GM12892 (cell line): Measurements from ENCODE around the gene DDR2.

Experiments used
- DNase-seq: peaks from one replicate; pipeline ENCODE4 v3.0.0; 2011; ENCODE audit not compliant: insufficient read length
- FAIRE-seq: peaks from 2 replicates; lab custom pipeline; 2011; peaks lifted over from hg19 to GRCh38; lab: Jason Lieb, UNC
- POLR2A ChIP-seq: IDR thresholded peaks from 2 replicates; pipeline ENCODE4 v1.6.1; 2011; ENCODE audit warnings: low read depth, low read length, control low read depth
- POLR2AphosphoS5 ChIP-seq: IDR thresholded peaks from 2 replicates; pipeline ENCODE4 v1.6.1; 2011; ENCODE audit warnings: low read depth, low read length, control low read depth
- TAF1 ChIP-seq: IDR thresholded peaks from 2 replicates; pipeline ENCODE4 v1.6.1; 2011; ENCODE audit warnings: low read depth, mild to moderate bottlenecking, control low read depth, low read length, borderline replicate concordance

DDR2 gene

DNA sequence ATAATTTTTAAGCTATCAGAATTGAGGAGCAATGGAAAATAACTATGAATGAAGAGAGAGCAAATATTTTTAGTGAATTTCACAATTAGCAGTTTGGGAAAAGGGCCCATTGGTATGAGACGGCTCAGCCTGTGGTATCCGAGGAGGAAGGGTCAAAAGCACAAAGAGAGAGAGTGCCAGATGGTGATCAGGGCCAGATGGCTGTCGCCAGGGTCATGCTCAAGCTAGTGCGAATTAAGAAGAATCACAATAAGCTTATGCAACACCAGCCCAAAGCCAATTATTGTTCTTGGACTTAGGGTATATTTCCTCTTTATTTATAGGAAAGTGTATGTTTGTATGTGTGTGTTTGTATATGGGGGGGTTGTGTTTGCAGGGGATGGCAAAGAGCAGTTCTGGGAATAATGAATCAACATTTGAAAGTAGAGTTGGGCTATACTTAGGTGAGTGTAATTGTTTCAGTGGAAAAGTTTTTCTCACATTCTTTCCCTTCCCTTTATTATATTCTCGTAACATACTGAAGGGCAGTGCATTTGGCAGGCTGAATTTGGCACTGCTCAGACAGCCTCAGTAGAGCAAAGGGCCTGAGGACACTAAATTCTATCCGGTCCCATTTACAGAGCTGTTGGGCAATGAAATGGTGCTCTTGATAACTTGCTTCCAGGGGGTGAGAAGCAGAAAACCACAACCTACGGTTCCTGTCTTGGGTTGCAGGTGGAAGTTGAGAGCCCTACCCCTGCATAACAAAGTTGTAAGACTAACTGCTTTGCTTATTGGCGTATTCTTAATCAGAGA is 19.5 kb upstream of the DDR2 start:
- FAIRE-seq (peak; percentile 17), DNase-seq (no peak)
- TF ChIP-seq TAF1 (no peak), POLR2A (no peak), POLR2AphosphoS5 (no peak)

DNA sequence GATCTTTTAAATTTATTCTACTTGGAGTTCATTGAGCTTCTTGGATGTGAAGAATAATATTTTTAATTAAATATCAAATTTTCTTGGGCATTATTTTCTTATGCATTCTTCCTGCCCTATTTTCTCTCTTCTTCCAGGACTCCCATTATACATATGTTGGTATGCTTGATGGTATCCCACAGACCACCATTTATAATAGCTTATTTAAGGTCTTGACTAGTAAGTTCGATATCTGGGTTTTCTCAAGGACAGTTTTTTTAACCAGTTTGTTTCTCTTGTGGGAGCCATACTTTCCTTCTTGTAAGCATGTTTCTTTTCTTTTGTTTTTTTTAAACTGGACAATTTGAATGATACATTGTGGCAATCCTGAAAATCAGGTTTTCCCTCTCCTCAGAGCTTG is 15.4 kb upstream of the DDR2 start:
- no peak for FAIRE-seq
- no peak for TF ChIP-seq POLR2A
- no peak for TF ChIP-seq POLR2AphosphoS5
- TF ChIP-seq TAF1, result no peak
- no peak for DNase-seq

DNA sequence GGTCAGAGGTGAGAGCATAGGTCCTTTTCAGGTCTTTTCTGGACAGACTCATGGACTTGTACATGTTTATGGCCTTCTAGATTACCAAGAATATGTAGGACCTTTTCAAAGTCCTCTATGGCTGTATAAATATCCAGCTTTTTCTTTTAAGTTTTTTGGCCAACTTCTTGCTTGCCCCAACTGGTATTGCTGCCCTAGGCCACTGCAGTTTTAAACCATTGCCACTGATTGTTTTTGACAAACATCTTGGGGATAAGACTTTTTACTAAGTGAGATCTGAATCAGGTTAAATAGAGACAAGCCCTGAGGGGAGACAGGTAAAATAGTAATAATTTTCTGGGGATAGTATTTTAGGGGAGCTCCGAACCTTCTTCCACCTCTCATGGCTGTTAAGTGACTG is 14.8 kb upstream of the DDR2 start:
- TF ChIP-seq TAF1 (no peak), POLR2AphosphoS5 (no peak), POLR2A (no peak)
- DNase-seq, result no peak
- no peak for FAIRE-seq

DNA sequence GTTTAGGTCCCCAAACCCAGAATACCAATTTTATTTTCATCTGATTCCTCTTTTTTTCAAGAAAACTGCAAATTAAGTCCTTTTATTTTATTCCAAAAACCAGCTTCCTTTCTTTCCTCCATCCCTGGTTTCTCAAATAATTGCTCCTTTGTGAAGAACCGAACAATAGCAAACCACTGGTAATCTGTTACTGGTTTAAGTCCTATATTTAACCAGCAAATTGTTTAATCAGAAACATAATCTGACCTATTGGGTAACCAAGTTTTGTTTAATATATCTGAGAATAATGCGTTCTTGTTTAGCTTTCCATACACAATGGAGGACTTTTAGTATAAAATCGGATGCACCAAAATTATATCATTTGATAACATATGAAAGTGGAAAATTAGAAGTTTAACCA is 13.2 kb upstream of the DDR2 start:
- no peak for DNase-seq
- TF ChIP-seq POLR2A (no peak), TAF1 (no peak), POLR2AphosphoS5 (no peak)
- no peak for FAIRE-seq

DNA sequence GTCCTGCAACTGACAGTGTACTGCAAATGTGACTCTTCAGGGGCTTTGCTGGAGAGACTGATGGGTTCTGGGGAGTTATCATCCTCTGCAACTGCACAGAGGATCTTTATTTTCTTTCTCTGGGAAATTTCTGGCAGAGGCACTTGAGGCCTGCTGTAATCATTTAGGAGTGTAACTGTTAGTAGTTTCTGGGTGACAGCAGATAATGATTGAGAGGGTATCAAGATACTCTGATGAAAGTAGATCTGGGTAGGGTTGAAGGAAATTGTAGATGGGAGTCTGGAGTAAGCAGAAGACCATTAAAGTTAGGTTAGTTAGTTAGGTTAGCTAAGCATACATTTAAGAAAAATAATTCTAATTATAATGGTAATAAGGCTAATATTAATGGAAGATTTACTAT is 11.0 kb upstream of the DDR2 start:
- no peak for FAIRE-seq
- TF ChIP-seq POLR2A (no peak), POLR2AphosphoS5 (no peak), TAF1 (no peak)

DNA sequence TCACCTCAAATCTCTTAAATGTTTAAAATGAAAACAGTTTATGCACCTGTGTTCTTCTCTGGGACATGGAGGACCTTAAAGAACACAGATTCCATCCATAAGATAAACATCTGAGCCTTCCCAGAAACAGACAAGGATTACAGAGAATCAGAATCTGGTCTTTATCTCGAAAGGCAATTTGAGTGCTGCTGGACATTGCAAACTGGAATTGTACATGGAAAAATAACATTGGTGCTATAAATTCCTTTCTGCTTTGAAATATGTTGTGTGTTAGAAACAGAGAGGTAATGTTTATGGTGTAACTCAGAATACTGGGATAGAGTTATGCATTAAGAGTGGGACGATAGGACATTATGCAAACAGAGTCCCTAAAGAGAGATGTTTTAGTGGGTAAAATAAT is 6.6 kb upstream of the DDR2 start:
- TF ChIP-seq POLR2A (no peak), POLR2AphosphoS5 (no peak), TAF1 (no peak)
- DNase-seq (no peak), FAIRE-seq (no peak)

More for the DNA sequence above, 11.0 kb upstream of the DDR2 start:
- DNase-seq, result no peak

DNA sequence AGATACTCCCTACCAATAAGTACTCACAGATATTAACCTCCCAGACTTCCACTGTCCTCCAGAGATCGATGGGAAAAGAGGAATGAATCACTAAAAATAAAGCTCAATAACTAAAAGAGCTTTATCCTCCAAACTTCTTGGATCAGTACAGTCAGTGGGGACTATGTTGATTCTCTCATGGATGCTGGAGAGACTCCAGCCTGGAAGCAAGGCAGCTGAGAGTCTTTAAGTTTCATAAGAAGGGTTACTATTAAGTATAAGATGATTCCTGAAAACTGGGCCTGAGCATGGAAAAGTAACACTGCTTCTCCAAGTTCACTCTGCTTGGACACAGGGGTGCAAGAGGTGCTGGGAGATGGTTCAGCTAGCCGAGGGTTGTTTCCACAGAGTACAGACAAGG is 6.2 kb upstream of the DDR2 start:
- FAIRE-seq, result no peak
- no peak for TF ChIP-seq POLR2A
- no peak for TF ChIP-seq TAF1
- no peak for TF ChIP-seq POLR2AphosphoS5
- no peak for DNase-seq

DNA sequence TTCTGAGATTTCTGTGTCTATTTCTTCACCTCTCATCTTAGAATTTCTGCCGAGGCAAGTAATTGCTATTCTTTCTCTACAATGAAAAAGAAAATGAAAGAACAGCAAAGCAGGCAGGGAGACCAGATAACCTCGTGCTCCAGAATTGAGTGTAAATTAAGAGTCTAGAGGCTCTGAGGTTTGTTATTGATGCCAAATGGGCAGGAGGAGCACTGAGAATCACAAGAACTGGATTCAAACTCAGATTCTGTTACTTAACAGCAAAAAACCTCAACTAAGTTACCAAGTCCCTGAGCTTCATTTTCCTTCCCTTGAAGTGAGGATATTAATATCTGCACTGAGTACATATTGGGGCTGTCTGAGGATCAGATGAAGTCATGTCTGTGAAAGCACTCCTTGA is 5.5 kb upstream of the DDR2 start:
- TF ChIP-seq POLR2A (no peak), POLR2AphosphoS5 (no peak), TAF1 (no peak)
- DNase-seq (no peak), FAIRE-seq (peak; percentile 83)

DNA sequence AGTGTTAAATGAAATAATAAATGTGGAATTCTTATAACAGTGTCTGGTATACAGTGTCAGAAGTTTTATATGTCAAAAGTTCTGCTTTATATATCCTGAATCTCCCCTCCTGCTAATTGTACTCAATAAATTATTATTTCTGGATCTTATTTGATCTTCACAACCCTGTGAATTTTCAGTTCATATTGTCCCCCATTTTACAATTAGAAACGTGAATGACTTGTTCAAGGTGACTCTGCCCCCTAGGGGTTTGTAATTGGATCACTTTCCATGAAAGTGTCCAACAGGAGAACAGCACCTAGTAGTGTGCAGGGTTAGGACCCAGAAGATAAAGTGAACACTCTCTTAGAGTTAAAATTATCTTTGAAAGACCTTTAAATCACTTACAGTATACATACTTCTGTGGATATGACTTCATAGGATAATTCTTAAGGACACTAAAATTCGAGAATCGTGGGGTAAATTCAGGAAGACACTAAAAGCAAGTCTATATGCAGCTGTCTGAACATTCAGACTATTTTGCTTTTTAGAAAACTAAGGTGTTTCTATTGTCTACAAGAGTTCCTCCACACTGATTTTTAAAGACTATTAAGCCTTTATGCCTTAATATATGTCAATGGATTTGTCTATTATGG is 4.5 kb upstream of the DDR2 start:
- DNase-seq (no peak), FAIRE-seq (no peak)
- TF ChIP-seq TAF1 (no peak), POLR2A (no peak), POLR2AphosphoS5 (no peak)

DNA sequence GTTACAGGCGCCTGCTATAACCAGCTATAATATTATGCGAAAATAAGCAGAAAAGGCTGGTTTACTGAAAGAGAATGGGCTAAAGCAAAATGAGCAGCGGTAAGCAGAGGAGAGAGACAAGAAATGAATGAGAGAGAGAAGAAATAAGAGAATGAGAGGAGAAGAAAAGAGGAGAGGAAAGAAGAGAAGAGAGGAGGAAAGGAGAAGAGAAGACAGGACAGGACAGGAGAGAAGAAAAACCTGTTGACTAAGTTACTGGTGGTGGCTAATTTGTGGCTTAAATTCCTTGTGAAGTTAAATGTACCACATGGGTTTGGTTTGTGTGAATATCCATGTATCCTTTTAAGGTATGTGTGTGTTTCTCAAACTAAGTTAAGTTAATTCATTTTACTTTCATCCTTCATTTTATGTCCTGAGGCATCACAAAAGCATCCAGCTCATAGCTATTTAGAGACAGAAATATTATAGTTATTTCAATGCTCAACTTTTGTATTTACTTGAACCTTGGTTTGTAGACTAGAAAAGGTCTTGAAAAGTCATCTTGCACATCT is 3.1 kb upstream of the DDR2 start:
- no peak for FAIRE-seq
- no peak for TF ChIP-seq POLR2A
- no peak for TF ChIP-seq TAF1
- no peak for TF ChIP-seq POLR2AphosphoS5
- no peak for DNase-seq

DNA sequence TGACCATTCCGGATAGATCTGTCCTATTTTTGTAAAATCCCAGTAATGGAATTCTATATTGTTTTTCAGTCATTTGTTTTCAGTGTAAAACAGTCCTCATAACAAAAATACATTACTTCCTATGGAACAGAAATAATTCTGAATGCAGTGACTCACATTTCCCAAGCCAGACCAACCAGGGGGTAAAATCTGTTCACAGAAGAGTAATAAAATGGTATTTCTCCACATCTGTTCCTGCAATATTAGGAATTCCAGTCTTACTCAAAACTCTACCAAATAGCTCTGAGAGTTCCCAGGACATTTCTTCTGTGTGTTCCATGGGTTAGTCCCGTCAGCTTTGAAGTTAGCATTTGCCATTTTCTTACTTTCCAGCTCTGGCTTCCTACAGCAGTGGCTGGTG is 2.6 kb upstream of the DDR2 start:
- TF ChIP-seq POLR2A, result no peak
- TF ChIP-seq TAF1, result no peak
- no peak for TF ChIP-seq POLR2AphosphoS5

DNA sequence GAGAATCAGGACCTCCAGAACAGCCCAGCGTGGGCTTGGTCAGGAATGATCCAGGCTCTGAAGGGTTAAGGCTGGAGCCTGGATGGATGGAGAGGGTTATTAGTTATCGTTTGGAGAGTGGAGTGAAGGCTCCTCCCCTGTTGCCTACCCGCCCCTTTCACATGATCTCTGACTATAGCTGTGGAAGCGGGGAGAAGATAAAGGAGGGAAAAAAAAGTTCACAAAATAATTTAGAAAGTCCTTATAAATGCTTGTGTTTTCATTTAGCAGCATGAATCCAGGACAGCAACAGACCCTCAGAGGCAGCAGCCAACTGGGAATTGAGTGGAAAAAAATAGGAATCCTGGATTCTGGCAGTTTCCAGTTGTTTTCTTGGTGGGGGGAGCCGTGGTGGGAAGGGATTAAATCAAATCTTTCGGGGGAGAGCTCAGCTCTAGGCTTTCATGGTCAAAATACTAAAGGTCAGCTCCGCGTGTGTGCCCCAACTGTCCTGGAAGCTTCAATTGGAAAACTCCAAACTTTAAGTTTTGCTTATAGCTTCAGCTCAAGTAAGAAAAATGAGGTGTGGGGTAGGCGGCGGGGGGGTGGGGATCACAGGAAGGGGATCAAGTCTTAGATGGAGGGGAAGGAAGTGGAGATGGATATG is 595 bp upstream of the DDR2 start:
- no peak for DNase-seq
- TF ChIP-seq TAF1, result no peak
- TF ChIP-seq POLR2A, result no peak
- TF ChIP-seq POLR2AphosphoS5, result no peak
- FAIRE-seq, result no peak

More for the DNA sequence above, 2.6 kb upstream of the DDR2 start:
- FAIRE-seq (no peak), DNase-seq (no peak)
